H1 (cell line): ENCODE results near the gene BPIFA2. TPM values are rescaled to one million over a fixed set of nuclear protein-coding genes. Genes with fewer than 3 reads are reported as not detected.

ENCODE experiments used
- ASH2L ChIP-seq: fragments of 200-600, 300-600 bp; sonication (generic); IDR thresholded peaks from one replicate; pipeline ENCODE4 v1.7.1; 2017; ENCODE audit warnings: low read length
- ATF2 ChIP-seq: IDR thresholded peaks from 2 replicates; pipeline ENCODE4 v1.6.1; 2012; ENCODE audit warnings: low read length, inconsistent platforms
- CHD7 ChIP-seq: fragments of 300-600 bp; sonication (generic); IDR thresholded peaks from 2 replicates; pipeline ENCODE4 v1.7.1; 2012; ENCODE audit warnings: low read length, moderate library complexity, mild to moderate bottlenecking, inconsistent platforms; ENCODE audit not compliant: insufficient replicate concordance
- CREB1 ChIP-seq: IDR thresholded peaks from 2 replicates; pipeline ENCODE4 v1.6.1; 2012; ENCODE audit warnings: inconsistent platforms
- EZH2 ChIP-seq: fragments of 200-600 bp; sonication (generic); IDR thresholded peaks from 2 replicates; pipeline ENCODE4 v1.7.1; 2012; ENCODE audit warnings: low read depth, mild to moderate bottlenecking, moderate library complexity, low read length, inconsistent platforms; ENCODE audit not compliant: severe bottlenecking
- GTF2F1 ChIP-seq: IDR thresholded peaks from 2 replicates; pipeline ENCODE4 v1.6.1; 2012; ENCODE audit warnings: low read depth, low read length, improper control_type of control experiment, borderline replicate concordance
- KDM1A ChIP-seq: fragments of 200-600, 300-600 bp; sonication (generic); IDR thresholded peaks from 2 replicates; pipeline ENCODE4 v1.7.1; 2016; ENCODE audit warnings: mild to moderate bottlenecking, low read length, borderline replicate concordance
- RAD21 ChIP-seq, 2 experiments: IDR thresholded peaks in 1 of 2; conservative IDR thresholded peaks in 1 of 2; 2 replicates each; pipeline ENCODE4 v1.6.1; 2011; ENCODE audit warnings: low read depth in 2 of 2, low read length in 2 of 2, improper control_type of control experiment in 1 of 2, inconsistent platforms in 1 of 2, mild to moderate bottlenecking in 1 of 2, moderate library complexity in 1 of 2
- SIX5 ChIP-seq: IDR thresholded peaks from 2 replicates; pipeline ENCODE4 v1.6.1; 2011; ENCODE audit warnings: mild to moderate bottlenecking, low read depth, low read length
- SP4 ChIP-seq: IDR thresholded peaks from 2 replicates; pipeline ENCODE4 v1.6.1; 2012; ENCODE audit warnings: low read length, inconsistent platforms
- SRF ChIP-seq: IDR thresholded peaks from 2 replicates; pipeline ENCODE4 v1.6.1; 2011; ENCODE audit warnings: mild to moderate bottlenecking, low read depth, low read length, moderate library complexity
- polyA plus RNA-seq, 7 experiments: library from polyadenylated mRNA; depleted of rRNA in 3 of 7; stranded (reverse) in 5 of 7; unstranded in 2 of 7; fragments of >200 nt in 5 of 7; fragments of 200-250 nt in 2 of 7; gene quantifications; 1 replicate in 5 of 7; 2 replicates in 1 of 7; 4 replicates in 1 of 7; pipeline versions ENCODE4 v1.2.1 to v1.2.3, GENCODE V29; 2011 to 2013; ENCODE audit warnings: missing spikeins in 2 of 7, mixed read lengths in 2 of 7
- total RNA-seq: library from RNA; stranded (reverse); fragmentation: NEBNext Ultra II Directional; extraction: Animal tissue kit (Norgen Biotek cat#: 25700); gene quantifications from 2 replicates; pipeline ENCODE4 v1.2.1, GENCODE V29; 2021

Gene BPIFA2
- total and polyA plus RNA-seq, 2 of the 8 experiments (the other 6 are each of a cell fraction or from before 2014, with no cell fraction given): not detected

DNA sequence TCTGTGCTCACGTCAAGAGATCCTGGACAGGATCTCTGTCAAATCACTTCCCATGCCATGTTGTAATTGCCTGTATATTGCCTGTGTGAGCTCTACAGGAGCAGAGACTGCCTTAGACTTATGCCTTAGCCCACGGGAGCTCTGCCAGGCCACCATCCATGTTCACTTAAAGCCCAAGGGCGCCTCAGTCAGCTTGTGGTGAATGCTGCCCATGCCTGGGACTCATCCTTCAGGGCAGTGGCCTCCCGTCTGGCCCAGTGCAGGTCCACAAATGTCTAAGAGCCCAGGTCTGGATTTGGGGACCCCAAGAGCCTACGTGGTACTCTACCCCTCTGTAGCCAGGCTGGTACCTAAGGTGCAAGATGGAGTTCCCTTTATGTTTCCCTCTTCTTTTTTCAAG, 22.4 kb upstream of the BPIFA2 start (continued):
- no peak for TF ChIP-seq CHD7
- no peak for TF ChIP-seq SIX5
- TF ChIP-seq ATF2: no peak
- no peak for TF ChIP-seq SP4
- no peak for TF ChIP-seq EZH2
- TF ChIP-seq CREB1: no peak
- TF ChIP-seq GTF2F1: no peak
- TF ChIP-seq KDM1A: no peak
- TF ChIP-seq RAD21 (IDR thresholded peaks at IDR 0.05 in 1 of 2, conservative IDR thresholded peaks at IDR 0.05 in 1 of 2; ENCODE audit: low read depth in 2 of 2, low read length in 2 of 2): no peak
- no peak for TF ChIP-seq SRF
- no peak for TF ChIP-seq ASH2L
